Breast epithelium (tissue), 4 donors: ENCODE measurements around the gene SHROOM2. TPM values are rescaled to one million over a fixed set of nuclear protein-coding genes. Genes with fewer than 3 reads are reported as not detected.

Experiments
- DNase-seq, 2 donors: peaks; one replicate each; pipeline ENCODE4 v3.0.0-alpha.2; 2019; ENCODE audit warnings: low spot score in 2 of 2
- H3K27ac ChIP-seq, 2 donors: fragments of 200-600 bp; sonication (generic) in 1 of 2; one replicate each; pipeline ENCODE4 v1.5.1; 2016 to 2019; ENCODE audit warnings: mild to moderate bottlenecking in 1 of 2
- H3K27me3 ChIP-seq, 2 donors: fragments of 200-600 bp; sonication (generic) in 1 of 2; one replicate each; pipeline versions ENCODE4 v1.5.1 to v1.6.0; 2017 to 2019; ENCODE audit warnings: control low read depth in 1 of 2, mild to moderate bottlenecking in 1 of 2
- H3K36me3 ChIP-seq: fragments of 200-600 bp; one replicate; pipeline ENCODE4 v1.5.1; 2019
- H3K4me1 ChIP-seq, 2 donors: fragments of 200-600 bp; sonication (generic); one replicate each; pipeline ENCODE4 v1.5.1; 2016 to 2019; ENCODE audit warnings: control low read depth in 1 of 2
- H3K4me3 ChIP-seq, 3 donors: fragments of 200-600 bp; sonication (generic); 1 replicate in 2 of 3; 2 replicates in 1 of 3; pipeline ENCODE4 v1.5.1; 2016 to 2019; ENCODE audit warnings: mild to moderate bottlenecking in 3 of 3, moderate library complexity in 2 of 3
- H3K9me3 ChIP-seq, 2 donors: fragments of 200-600 bp; sonication (generic) in 1 of 2; one replicate each; pipeline ENCODE4 v1.5.1; 2016 to 2019; ENCODE audit warnings: control low read depth in 1 of 2
- CTCF ChIP-seq, 3 donors: fragments of 450-650 bp; IDR thresholded peaks; one replicate each; pipeline ENCODE4 v1.5.1; 2016 to 2017; ENCODE audit warnings: antibody characterized with exemption in 3 of 3, mild to moderate bottlenecking in 3 of 3, moderate library complexity in 3 of 3
- POLR2A ChIP-seq: fragments of 450-650 bp; IDR thresholded peaks from one replicate; pipeline ENCODE4 v1.6.1; 2016; ENCODE audit warnings: antibody characterized with exemption, mild to moderate bottlenecking, moderate library complexity
- POLR2AphosphoS5 ChIP-seq, 3 donors: sonication (generic); formaldehyde crosslinking; IDR thresholded peaks; one replicate each; pipeline ENCODE4 v1.6.1; 2017; ENCODE audit warnings: antibody characterized with exemption in 3 of 3
- intact Hi-C: fragments of 100-400 bp; cut with DNase I; formaldehyde crosslinking; loops from one replicate; pipeline ENCODE4 v1.15.1; 2023; ENCODE audit warnings: low total_unique reads
- total RNA-seq, 3 donors: library from RNA; depleted of rRNA; stranded (reverse); fragments of >200 nt; gene quantifications; one replicate each; pipeline ENCODE4 v1.1.0, GENCODE V29; 2016

Gene SHROOM2
- total RNA-seq, 3 donors from 2014 or later, result 0.48 to 4.5 (median 3.9) TPM

GRCh38 chrX:9917861-9918260 lies 131.6 kb downstream of the SHROOM2 start:
- no peak for DNase-seq
- no peaks in the 10 kb centered on the region for H3K4me1 ChIP-seq
- peaks cover 0 to 16% of the 10 kb centered on the region in 2 donors for H3K27me3 ChIP-seq
- intact Hi-C loops, result no loop called here
- TF ChIP-seq POLR2A (no peak), CTCF (IDR thresholded peaks at IDR 0.05) (no peak)
- H3K27ac ChIP-seq, result no peak overlapping the region
- no peaks in the 10 kb centered on the region for H3K36me3 ChIP-seq
- peaks cover 0 to 4% of the 10 kb centered on the region in 2 donors for H3K9me3 ChIP-seq
- H3K4me3 ChIP-seq, result no peak overlapping the region

- DNase-seq, result no peak
- H3K27ac ChIP-seq, result no peak overlapping the region
- H3K9me3 ChIP-seq, result peaks cover 0 to 4% of the 10 kb centered on the region in 2 donors
- intact Hi-C loops, result no loop called here
- TF ChIP-seq POLR2AphosphoS5 (IDR thresholded peaks at IDR 0.05) (no peak), CTCF (IDR thresholded peaks at IDR 0.05) (no peak), POLR2A (no peak)
- H3K36me3 ChIP-seq, result no peaks in the 10 kb centered on the region
- peaks cover 0 to 16% of the 10 kb centered on the region in 2 donors for H3K27me3 ChIP-seq
- H3K4me1 ChIP-seq, result no peaks in the 10 kb centered on the region
- no peak overlapping the region for H3K4me3 ChIP-seq
Observed at GRCh38 chrX:9919632-9920172, 133.5 kb downstream of the SHROOM2 start.

GRCh38 chrX:9921407-9921806 lies 135.2 kb downstream of the SHROOM2 start:
- no peaks in the 10 kb centered on the region for H3K36me3 ChIP-seq
- no peaks in the 10 kb centered on the region for H3K4me1 ChIP-seq
- H3K27me3 ChIP-seq, result peaks cover 0 to 18% of the 10 kb centered on the region in 2 donors
- TF ChIP-seq CTCF (IDR thresholded peaks at IDR 0.05), result no peak
- TF ChIP-seq POLR2A, result no peak
- no peak for TF ChIP-seq POLR2AphosphoS5 (IDR thresholded peaks at IDR 0.05)
- no peak overlapping the region for H3K4me3 ChIP-seq
- no peak overlapping the region for H3K27ac ChIP-seq
- H3K9me3 ChIP-seq, result peaks cover 0 to 4% of the 10 kb centered on the region in 2 donors
- intact Hi-C loops, result no loop called here
- no peak for DNase-seq

- Histone ChIP-seq H3K9me3 (peaks cover 0 to 4% of the 10 kb centered on the region in 2 donors), H3K4me1 (no peaks in the 10 kb centered on the region), H3K4me3 (no peak overlapping the region), H3K27ac (no peak overlapping the region), H3K36me3 (no peaks in the 10 kb centered on the region), H3K27me3 (peaks cover 0 to 12% of the 10 kb centered on the region in 2 donors)
- TF ChIP-seq POLR2AphosphoS5 (IDR thresholded peaks at IDR 0.05), result no peak
- no peak for TF ChIP-seq CTCF (IDR thresholded peaks at IDR 0.05)
- TF ChIP-seq POLR2A, result no peak
- no peak for DNase-seq
- intact Hi-C loops, result no loop called here
Observed at GRCh38 chrX:9923357-9923756, 137.1 kb downstream of the SHROOM2 start.

- no peak overlapping the region for H3K27ac ChIP-seq
- H3K4me1 ChIP-seq, result no peaks in the 10 kb centered on the region
- intact Hi-C loops, result no loop called here
- no peak for DNase-seq
- TF ChIP-seq CTCF (IDR thresholded peaks at IDR 0.05) (no peak), POLR2AphosphoS5 (IDR thresholded peaks at IDR 0.05) (no peak), POLR2A (no peak)
- peaks cover 0 to under 1% of the 10 kb centered on the region in 2 donors for H3K9me3 ChIP-seq
- no peaks in the 10 kb centered on the region for H3K36me3 ChIP-seq
- no peak overlapping the region for H3K4me3 ChIP-seq
- peaks cover 0 to 7% of the 10 kb centered on the region in 2 donors for H3K27me3 ChIP-seq
Observed at GRCh38 chrX:9926002-9926401, 139.8 kb downstream of the SHROOM2 start.
